GM23338 (cell line): ENCODE results near the gene FXYD7. TPM values are rescaled to one million over a fixed set of nuclear protein-coding genes. Genes with fewer than 3 reads are reported as not detected.

Experiments
- ATAC-seq: fragments of 200-7000 bp; cut with Tn5 transposase; 3 replicates; pipeline ENCODE4 v1.9.1; 2020
- DNase-seq: peaks from one replicate; pipeline ENCODE4 v3.0.0-alpha.2; 2015; ENCODE audit warnings: low spot score
- H2AFZ ChIP-seq: fragments of 200-600 bp; sonication (generic); 2 replicates; pipeline ENCODE4 v1.8.0; 2016; ENCODE audit warnings: antibody characterized with exemption, mild to moderate bottlenecking, moderate library complexity
- H3F3A ChIP-seq: fragments of 200-600 bp; sonication (generic); replicated peaks from 2 replicates; pipeline ENCODE4 v1.8.0; 2017; ENCODE audit warnings: antibody characterized with exemption, mixed run types, low read depth
- H3K27ac ChIP-seq: fragments of 200-600 bp; sonication (generic); 2 replicates; pipeline ENCODE4 v1.6.1; 2016; ENCODE audit warnings: low read depth
- H3K27me3 ChIP-seq: fragments of 200-600 bp; sonication (generic); 2 replicates; pipeline ENCODE4 v1.8.0; 2016; ENCODE audit warnings: mild to moderate bottlenecking, mixed run types, moderate library complexity; ENCODE audit not compliant: insufficient read depth
- H3K36me3 ChIP-seq: fragments of 200-600 bp; sonication (generic); 2 replicates; pipeline ENCODE4 v1.8.0; 2016; ENCODE audit warnings: mild to moderate bottlenecking; ENCODE audit not compliant: insufficient read depth
- H3K4me1 ChIP-seq: fragments of 200-600 bp; sonication (generic); 2 replicates; pipeline ENCODE4 v1.8.0; 2016; ENCODE audit warnings: mild to moderate bottlenecking, moderate library complexity; ENCODE audit not compliant: insufficient read depth
- H3K4me2 ChIP-seq: fragments of 200-600 bp; sonication (generic); 2 replicates; pipeline ENCODE4 v1.7.1; 2017; ENCODE audit warnings: mixed run types
- H3K4me3 ChIP-seq: fragments of 200-600 bp; sonication (generic); 2 replicates; pipeline ENCODE4 v1.6.1; 2016; ENCODE audit warnings: mixed run types
- H3K79me2 ChIP-seq: fragments of 200-600 bp; sonication (generic); replicated peaks from 2 replicates; pipeline ENCODE4 v1.8.0; 2017; ENCODE audit warnings: mild to moderate bottlenecking; ENCODE audit not compliant: insufficient read depth
- H3K9me2 ChIP-seq: fragments of 200-600 bp; sonication (generic); 2 replicates; pipeline ENCODE4 v1.8.0; 2017; ENCODE audit not compliant: insufficient read depth
- H4K20me1 ChIP-seq: fragments of 200-600 bp; sonication (generic); replicated peaks from 2 replicates; pipeline ENCODE4 v1.8.0; 2017; ENCODE audit warnings: mild to moderate bottlenecking; ENCODE audit not compliant: insufficient read depth
- H3K27ac Mint-ChIP-seq: 2 replicates; pipeline ENCODE4 v1.8.0; 2020; ENCODE audit warnings: inconsistent platforms, mild to moderate bottlenecking, moderate library complexity, mixed read lengths
- H3K27me3 Mint-ChIP-seq: 3 replicates; pipeline ENCODE4 v1.8.0; 2022; ENCODE audit warnings: low read depth, mild to moderate bottlenecking, moderate library complexity, mixed read lengths, inconsistent platforms; ENCODE audit not compliant: insufficient read depth, poor library complexity
- H3K36me3 Mint-ChIP-seq: 3 replicates; pipeline ENCODE4 v1.8.0; 2021; ENCODE audit warnings: low read depth, mild to moderate bottlenecking, inconsistent platforms, moderate library complexity, mixed read lengths
- H3K4me1 Mint-ChIP-seq: 3 replicates; pipeline ENCODE4 v1.8.0; 2020; ENCODE audit warnings: mild to moderate bottlenecking, inconsistent platforms, mixed read lengths
- H3K4me3 Mint-ChIP-seq: 3 replicates; pipeline ENCODE4 v1.8.0; 2021; ENCODE audit warnings: moderate library complexity, mild to moderate bottlenecking, inconsistent platforms, mixed read lengths
- H3K9me3 Mint-ChIP-seq: 3 replicates; pipeline ENCODE4 v1.8.0; 2020; ENCODE audit warnings: moderate library complexity, mild to moderate bottlenecking, inconsistent platforms, mixed read lengths
- CREB1 ChIP-seq: fragments of 250-450 bp; sonication (Bioruptor Pico); IDR thresholded peaks from 2 replicates; pipeline ENCODE4 v1.5.0; 2020; ENCODE audit warnings: low read depth, mild to moderate bottlenecking, moderate library complexity
- CTCF ChIP-seq, 2 experiments: fragments of 200-600 bp in 1 of 2; sonication (generic) in 1 of 2; conservative IDR thresholded peaks; 2 replicates each; pipeline versions ENCODE4 v1.5.1 to v1.6.1; 2016 to 2017; ENCODE audit warnings: antibody characterized with exemption in 2 of 2, low read depth in 2 of 2, mild to moderate bottlenecking in 2 of 2, moderate library complexity in 1 of 2
- ETS1 ChIP-seq: IDR thresholded peaks from 2 replicates; pipeline ENCODE4 v1.6.1; 2016; ENCODE audit warnings: antibody characterized with exemption
- EZH2 ChIP-seq: fragments of 200-600 bp; sonication (generic); IDR thresholded peaks from one replicate; pipeline ENCODE4 v1.8.0; 2017; ENCODE audit warnings: antibody characterized with exemption, mild to moderate bottlenecking, low read depth; ENCODE audit not compliant: unreplicated experiment
- EZH2phosphoT487 ChIP-seq: fragments of 200-600 bp; sonication (generic); IDR thresholded peaks from one replicate; pipeline ENCODE4 v1.8.1; 2018; ENCODE audit warnings: antibody characterized with exemption; ENCODE audit not compliant: unreplicated experiment
- JUNB ChIP-seq: IDR thresholded peaks from one replicate; pipeline ENCODE4 v1.6.1; 2016; ENCODE audit warnings: antibody characterized with exemption; ENCODE audit not compliant: unreplicated experiment
- NANOG ChIP-seq: IDR thresholded peaks from 2 replicates; pipeline ENCODE4 v1.6.1; 2016; ENCODE audit warnings: antibody characterized with exemption, borderline replicate concordance
- ZNF114 ChIP-seq: fragments of 250-450 bp; sonication (Bioruptor Pico); IDR thresholded peaks from 2 replicates; pipeline ENCODE4 v1.5.0; 2020; ENCODE audit warnings: mild to moderate bottlenecking, moderate library complexity
- ZNF331 ChIP-seq: fragments of 250-450 bp; sonication (Bioruptor Pico); IDR thresholded peaks from 2 replicates; pipeline ENCODE4 v1.5.0; 2020; ENCODE audit warnings: low read depth, mild to moderate bottlenecking, moderate library complexity
- ZNF462 ChIP-seq: fragments of 250-450 bp; sonication (Bioruptor Pico); IDR thresholded peaks from 2 replicates; pipeline ENCODE4 v1.5.0; 2020; ENCODE audit warnings: mild to moderate bottlenecking, moderate library complexity
- polyA plus RNA-seq: library from polyadenylated mRNA; unstranded; fragments of >200 nt; fragmentation: Nextera tagmentation; extraction: Ambion mirVana; gene quantifications from 2 replicates; pipeline ENCODE4 v1.2.1, GENCODE V29; 2016
- total RNA-seq: library from RNA; depleted of rRNA; stranded (reverse); fragments of >200 nt; shearing (Covaris generic); gene quantifications from 2 replicates; pipeline ENCODE4 v1.2.3, GENCODE V29; 2014

The FXYD7 gene
- total and polyA plus RNA-seq, 2 experiments from 2014 or later = 9.6 to 44.0 TPM

GRCh38 chr19:35095667-35096368 lies 47.2 kb upstream of the FXYD7 start (continued):
- TF ChIP-seq CTCF (conservative IDR thresholded peaks at IDR 0.05; ENCODE audit: low read depth in 2 of 2) (no peak), NANOG (no peak), ZNF114 (CRISPR knock-in tag) (no peak), JUNB (no peak)

- Histone ChIP-seq H4K20me1 (no peaks in the 10 kb centered on the region), H3K27me3 (no peaks in the 10 kb centered on the region), H3K4me1 (no peaks in the 10 kb centered on the region; the same call in 1 of the 2 replicates), H3K9me2 (no peaks in the 10 kb centered on the region), H3F3A (0 out of 2 replicates have a peak, but pooled peaks cover 3% of the 10 kb centered on the region), H2AFZ (no peak overlapping the region), H3K27ac (no peak overlapping the region), H3K4me3 (no peak overlapping the region), H3K79me2 (no peaks in the 10 kb centered on the region), H3K4me2 (no peak overlapping the region), H3K36me3 (no peaks in the 10 kb centered on the region)
- H3K4me3 Mint-ChIP-seq = no peak overlapping the region
- DNase-seq = no peak
- H3K9me3 Mint-ChIP-seq = no peaks in the 10 kb centered on the region; the same call in 2 of the 3 replicates
- peaks cover 5% of the 10 kb centered on the region for H3K27me3 Mint-ChIP-seq
- no peak overlapping the region for H3K27ac Mint-ChIP-seq
- no peak for TF ChIP-seq EZH2
- no peak for TF ChIP-seq ZNF462 (CRISPR knock-in tag)
- no peak for TF ChIP-seq ETS1
- no peak for TF ChIP-seq ZNF331 (CRISPR knock-in tag)
- TF ChIP-seq CTCF (conservative IDR thresholded peaks at IDR 0.05; ENCODE audit: low read depth in 2 of 2) = no peak
- TF ChIP-seq CREB1 = no peak
- no peak for TF ChIP-seq EZH2phosphoT487
- ATAC-seq = no peak
- H3K4me1 Mint-ChIP-seq = peaks cover 4% of the 10 kb centered on the region
- H3K36me3 Mint-ChIP-seq = no peaks in the 10 kb centered on the region
Measured at GRCh38 chr19:35098413-35099049, 44.5 kb upstream of the FXYD7 start.
